Endodermal cell (in vitro differentiated cells): ENCODE results near the gene FTO. TPM values are rescaled to one million over a fixed set of nuclear protein-coding genes. Genes with fewer than 3 reads are reported as not detected.

Source experiments
- DNase-seq: peaks from one replicate; pipeline ENCODE4 v3.0.0-alpha.2; 2017
- H3K27ac ChIP-seq: 2 replicates; pipeline ENCODE4 v1.5.1; 2013; ENCODE audit warnings: mild to moderate bottlenecking, low read depth, low read length, moderate library complexity
- H3K27me3 ChIP-seq: 2 replicates; pipeline ENCODE4 v1.6.1; 2013; ENCODE audit warnings: mild to moderate bottlenecking, low read length, moderate library complexity; ENCODE audit not compliant: insufficient read depth, control insufficient read depth, poor library complexity, severe bottlenecking
- H3K36me3 ChIP-seq: 2 replicates; pipeline ENCODE4 v1.7.0; 2013; ENCODE audit warnings: mild to moderate bottlenecking, low read length, moderate library complexity; ENCODE audit not compliant: control insufficient read depth, insufficient read depth
- H3K4me1 ChIP-seq: one replicate; pipeline ENCODE4 v1.7.0; 2013; ENCODE audit warnings: low read length; ENCODE audit not compliant: control insufficient read depth, insufficient read depth
- H3K4me3 ChIP-seq: 2 replicates; pipeline ENCODE4 v1.5.1; 2013; ENCODE audit warnings: mild to moderate bottlenecking, low read length, moderate library complexity
- H3K9ac ChIP-seq: 2 replicates; pipeline ENCODE4 v1.6.1; 2013; ENCODE audit warnings: mild to moderate bottlenecking, low read length, moderate library complexity; ENCODE audit not compliant: poor library complexity, severe bottlenecking; ENCODE audit errors: extremely low read depth
- H3K9me3 ChIP-seq: 2 replicates; pipeline ENCODE4 v1.6.1; 2013; ENCODE audit warnings: mild to moderate bottlenecking, low read length, moderate library complexity; ENCODE audit not compliant: control insufficient read depth
- H3K27ac Mint-ChIP-seq: 2 replicates; pipeline ENCODE4 v1.8.0; 2020; ENCODE audit warnings: mixed read lengths
- H3K27me3 Mint-ChIP-seq: 2 replicates; pipeline ENCODE4 v1.8.0; 2021; ENCODE audit warnings: mild to moderate bottlenecking, mixed read lengths; ENCODE audit not compliant: insufficient read depth
- H3K36me3 Mint-ChIP-seq: 2 replicates; pipeline ENCODE4 v1.8.0; 2020; ENCODE audit warnings: low read depth, mixed read lengths
- H3K4me1 Mint-ChIP-seq: 2 replicates; pipeline ENCODE4 v1.8.0; 2020; ENCODE audit warnings: mixed read lengths
- H3K4me3 Mint-ChIP-seq: 2 replicates; pipeline ENCODE4 v1.8.0; 2020; ENCODE audit warnings: mild to moderate bottlenecking, moderate library complexity, mixed read lengths
- H3K9me3 Mint-ChIP-seq: 2 replicates; pipeline ENCODE4 v1.8.0; 2020; ENCODE audit warnings: mild to moderate bottlenecking, mixed read lengths
- CTCF ChIP-seq: fragments of 200-600 bp; sonication (generic); conservative IDR thresholded peaks from 2 replicates; pipeline ENCODE4 v1.5.0; 2021; ENCODE audit warnings: antibody characterized with exemption, mild to moderate bottlenecking
- WGBS, 2 experiments: methylation state at CpG; one replicate each; pipeline versions ENCODE4 v1.1.5 to v1.1.7; 2013; ENCODE audit warnings: missing lambda C conversion rate in 2 of 2, mixed read lengths in 1 of 2; ENCODE audit not compliant: insufficient coverage in 1 of 2, insufficient read length in 1 of 2; 5-methylcytosine and 5-hydroxymethylcytosine counted together
- total RNA-seq, 2 donors: library from RNA; stranded (reverse); fragmentation: NEBNext Ultra II Directional in 1 of 2; extraction: Animal tissue kit (Norgen Biotek cat#: 25700) in 1 of 2; gene quantifications; 2 replicates in 1 of 2; 3 replicates in 1 of 2; pipeline ENCODE4 v1.2.1, GENCODE V29; 2021

FTO gene
- total RNA-seq, 2 donors from 2014 or later = 80.3 to 102 TPM

DNA sequence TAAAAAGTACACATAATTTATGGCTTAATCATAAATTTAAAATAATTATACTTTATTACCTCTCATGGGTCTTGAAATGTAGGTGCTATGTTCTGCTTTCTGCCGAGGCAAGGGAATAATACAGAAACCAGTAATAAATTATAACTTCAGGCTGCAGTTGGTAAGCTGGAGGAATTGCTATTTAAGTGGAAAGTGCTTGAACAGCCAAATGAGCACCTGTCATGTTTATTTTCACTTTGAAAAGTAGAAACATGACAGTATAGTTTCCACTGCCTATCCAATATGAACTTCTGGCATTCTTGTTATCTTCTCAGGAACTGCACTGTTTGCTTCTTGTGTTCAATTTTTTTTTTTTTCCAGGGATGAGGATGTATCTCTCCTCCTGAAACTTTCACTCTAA, 146.0 kb downstream of the FTO start:
- no peaks in the 10 kb centered on the region for H3K4me1 ChIP-seq
- no CpG with 5 or more reads among the region's 1 CpG for WGBS, 2 experiments
- H3K27ac ChIP-seq = no peak overlapping the region
- Mint-ChIP-seq H3K27me3 (no peaks in the 10 kb centered on the region), H3K4me3 (no peak overlapping the region), H3K27ac (no peak overlapping the region), H3K9me3 (peaks cover 2% of the 10 kb centered on the region), H3K36me3 (peaks cover 14% of the 10 kb centered on the region), H3K4me1 (peaks cover 22% of the 10 kb centered on the region)
- no peaks in the 10 kb centered on the region for H3K36me3 ChIP-seq
- no peaks in the 10 kb centered on the region for H3K27me3 ChIP-seq
- no peak for TF ChIP-seq CTCF
- DNase-seq = no peak
- no peak overlapping the region for H3K4me3 ChIP-seq
- H3K9ac ChIP-seq = no peak overlapping the region
- no peaks in the 10 kb centered on the region for H3K9me3 ChIP-seq

- Histone ChIP-seq H3K9ac (no peak overlapping the region), H3K4me3 (no peak overlapping the region), H3K36me3 (no peaks in the 10 kb centered on the region), H3K4me1 (no peaks in the 10 kb centered on the region), H3K27ac (no peak overlapping the region), H3K9me3 (no peaks in the 10 kb centered on the region), H3K27me3 (no peaks in the 10 kb centered on the region)
- DNase-seq = no peak
- no peaks in the 10 kb centered on the region for H3K27me3 Mint-ChIP-seq
- H3K4me1 Mint-ChIP-seq = peaks cover 21% of the 10 kb centered on the region
- peaks cover 14% of the 10 kb centered on the region for H3K36me3 Mint-ChIP-seq
- H3K27ac Mint-ChIP-seq = no peak overlapping the region
- WGBS, 2 experiments = 73 to 94% methylated on average over 2 to 6 of the region's 6 CpGs
- peaks cover 2% of the 10 kb centered on the region for H3K9me3 Mint-ChIP-seq
- TF ChIP-seq CTCF = no peak
- no peak overlapping the region for H3K4me3 Mint-ChIP-seq
These were observed 148.7 kb downstream of the FTO start for GRCh38 chr16:53852678-53853077.

DNA sequence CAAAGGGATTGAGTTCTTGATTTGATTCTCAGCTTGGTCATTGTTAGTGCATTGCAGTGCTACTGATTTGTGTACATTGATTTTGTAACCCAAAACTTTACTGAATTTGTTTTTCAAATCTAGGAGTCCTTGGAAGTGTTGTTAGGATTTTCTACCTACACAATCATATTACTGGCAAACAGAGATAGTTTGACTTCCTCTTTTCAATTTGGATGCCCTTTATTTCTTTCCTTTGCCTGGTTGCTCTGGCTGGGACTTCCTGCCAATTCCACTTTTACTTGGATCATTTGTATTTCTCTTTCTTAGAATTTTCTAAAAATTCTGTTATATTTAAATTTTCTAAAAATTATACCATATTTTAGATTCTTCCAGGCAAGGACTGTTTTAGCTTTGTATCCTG, 151.1 kb downstream of the FTO start:
- Histone ChIP-seq H3K36me3 (no peaks in the 10 kb centered on the region), H3K27ac (no peak overlapping the region), H3K27me3 (no peaks in the 10 kb centered on the region), H3K9me3 (no peaks in the 10 kb centered on the region), H3K9ac (no peak overlapping the region), H3K4me1 (no peaks in the 10 kb centered on the region), H3K4me3 (no peak overlapping the region)
- Mint-ChIP-seq H3K9me3 (peaks cover 2% of the 10 kb centered on the region), H3K4me1 (peaks cover 6% of the 10 kb centered on the region), H3K36me3 (peaks cover 14% of the 10 kb centered on the region), H3K27ac (no peak overlapping the region), H3K4me3 (no peak overlapping the region), H3K27me3 (no peaks in the 10 kb centered on the region)
- DNase-seq = no peak
- TF ChIP-seq CTCF = no peak
